GM19193 (cell line): ENCODE data around the gene VAV2.

Source experiments
- POLR2A ChIP-seq: IDR thresholded peaks from 4 replicates; pipeline ENCODE4 v1.6.1; 2011; ENCODE audit not compliant: insufficient read depth, insufficient read length; ENCODE audit errors: extremely low read depth

VAV2 gene

DNA sequence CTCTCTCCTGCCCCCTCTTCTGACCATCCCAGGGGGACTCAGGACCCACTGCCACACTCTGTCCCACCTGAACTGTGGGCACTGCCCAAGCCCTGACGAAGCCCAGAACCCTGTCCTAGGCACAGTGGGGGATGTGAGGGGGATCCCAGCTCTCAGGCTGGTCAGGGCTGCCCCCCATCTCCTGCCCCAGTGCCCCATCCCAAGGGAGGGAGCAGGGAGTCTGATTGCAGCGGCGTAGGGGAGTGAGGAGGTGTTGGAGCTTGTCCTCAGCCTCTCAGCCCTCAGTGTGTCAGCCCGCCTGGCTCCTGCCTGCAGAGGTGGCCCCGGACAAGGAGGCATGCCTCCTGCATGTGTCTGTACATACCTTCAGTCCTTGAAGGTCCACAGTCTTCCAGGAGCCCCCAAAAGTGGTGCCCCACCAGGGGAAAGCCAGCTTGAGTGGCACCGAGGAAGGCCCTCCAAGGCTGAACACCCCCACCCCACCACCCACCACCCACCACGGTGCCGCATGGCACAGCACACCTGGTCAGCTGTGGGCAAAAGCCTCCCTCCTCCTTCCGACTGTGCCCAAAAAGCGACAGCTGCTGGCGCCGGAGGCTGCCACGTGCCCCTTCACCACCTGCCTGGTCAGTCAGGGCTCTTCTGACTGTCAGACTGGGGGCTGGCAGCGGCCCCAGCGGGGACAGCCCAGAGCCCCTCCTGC is 254.9 kb downstream of the VAV2 start:
- TF ChIP-seq POLR2A = no peak

DNA sequence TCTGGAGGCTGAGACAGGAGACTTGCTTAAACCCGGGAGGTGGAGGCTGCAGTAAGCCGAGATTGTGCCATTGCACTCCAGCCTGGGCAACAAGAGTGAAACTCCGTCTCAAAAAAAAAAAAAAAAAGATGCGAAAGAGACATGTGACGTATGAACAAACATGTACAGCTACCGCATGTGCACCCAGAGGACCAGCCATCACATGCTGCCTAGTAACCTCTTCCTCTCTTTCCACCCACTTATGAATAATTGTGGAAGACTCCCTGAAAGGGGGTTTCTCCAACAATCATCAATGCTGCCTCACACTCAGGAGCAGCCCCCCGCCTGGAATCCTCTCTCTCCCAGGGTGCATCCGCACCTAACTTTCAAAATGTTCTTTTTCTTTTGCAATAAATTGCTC is 256.2 kb downstream of the VAV2 start:
- no peak for TF ChIP-seq POLR2A

DNA sequence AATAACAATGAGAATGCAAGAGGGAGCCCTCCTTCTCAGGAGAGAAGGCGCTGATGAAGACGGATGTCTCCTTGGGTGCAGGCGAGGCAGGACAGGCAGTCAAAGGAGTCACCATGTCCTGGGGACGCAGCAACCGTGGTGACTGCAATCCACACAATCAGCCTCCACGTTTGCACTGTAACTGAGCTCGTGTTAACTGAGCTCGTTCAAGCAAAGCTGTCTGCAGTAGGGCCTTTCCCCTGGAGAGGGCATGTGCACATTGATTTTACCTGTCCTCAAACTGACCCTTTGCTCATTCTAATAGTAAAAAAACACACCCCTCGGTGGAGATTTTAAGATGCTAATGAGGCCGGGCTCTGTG is 256.7 kb downstream of the VAV2 start:
- TF ChIP-seq POLR2A = no peak

DNA sequence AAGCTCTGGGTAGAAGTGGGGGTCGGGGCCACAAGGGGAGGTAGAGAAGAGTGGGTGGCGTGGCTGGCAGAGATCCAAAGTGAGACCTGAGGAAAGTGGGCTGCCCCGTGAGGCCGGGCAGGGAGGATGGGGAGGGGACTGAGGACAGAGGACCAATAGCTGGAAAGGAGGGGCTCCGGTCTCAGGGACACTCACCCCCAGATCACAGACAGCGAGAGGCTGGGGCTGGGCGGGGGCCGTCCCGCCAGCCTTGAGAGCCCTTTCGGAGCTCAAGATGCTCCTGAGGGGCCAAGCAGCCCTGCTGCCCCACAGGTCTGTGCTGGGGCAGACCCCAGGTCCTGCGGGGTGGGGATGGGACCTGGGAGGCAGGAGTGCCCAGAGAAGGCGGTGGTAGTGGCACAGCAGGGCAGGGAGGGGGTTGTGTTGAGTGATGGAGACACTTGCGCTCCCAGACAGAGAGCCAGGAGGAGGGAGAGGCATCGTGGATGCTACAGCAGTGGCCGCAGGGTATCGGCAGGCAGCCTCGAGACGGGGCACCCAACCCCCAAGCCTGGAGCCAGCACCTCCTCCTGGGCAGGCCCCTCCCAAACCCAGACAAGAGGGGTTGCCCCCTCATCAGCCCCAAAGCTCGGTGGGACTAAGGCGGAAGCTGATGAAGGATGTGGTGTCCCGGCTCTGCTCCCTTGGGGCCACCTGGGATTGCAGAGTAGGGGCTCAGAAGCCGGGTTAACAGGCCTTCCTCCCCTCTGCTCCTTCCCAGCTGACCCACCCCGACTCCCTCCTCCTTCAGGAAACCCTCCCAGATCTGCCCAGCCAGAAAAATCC is 257.3 kb downstream of the VAV2 start:
- TF ChIP-seq POLR2A = no peak

DNA sequence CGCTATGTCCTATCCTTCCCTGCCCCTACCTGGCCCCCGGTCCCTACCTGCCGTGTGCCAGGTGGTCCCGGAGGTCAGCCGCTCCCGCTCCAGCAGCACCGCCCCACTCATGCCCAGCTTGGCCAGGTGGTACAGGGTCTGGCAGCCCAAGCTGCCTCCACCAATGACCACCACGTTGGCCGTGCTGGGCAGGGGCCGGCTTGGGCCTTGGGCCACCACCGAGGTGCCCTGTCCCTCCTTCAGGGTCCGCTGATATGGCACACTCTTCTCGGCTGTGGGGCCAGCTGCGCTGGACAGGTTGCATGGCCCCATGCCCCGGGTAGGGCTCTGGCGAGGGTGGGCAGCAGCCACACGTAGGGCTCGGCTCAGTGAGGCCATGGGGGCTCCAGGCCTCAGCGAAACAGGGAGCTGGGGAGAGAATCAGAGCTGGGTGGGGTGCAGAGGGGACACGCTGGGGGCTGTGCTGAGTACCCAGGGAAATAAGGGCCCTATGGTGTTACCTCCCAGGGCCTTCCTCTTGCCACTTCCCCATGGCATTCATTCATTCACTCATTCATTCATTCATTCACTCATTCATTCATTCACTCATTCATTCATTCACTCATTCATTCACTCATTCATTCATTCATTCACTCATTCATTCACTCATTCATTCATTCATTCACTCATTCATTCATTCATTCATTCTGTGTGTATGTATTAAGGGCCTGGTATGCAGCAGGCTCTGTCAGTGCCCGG is 258.2 kb downstream of the VAV2 start:
- no peak for TF ChIP-seq POLR2A

DNA sequence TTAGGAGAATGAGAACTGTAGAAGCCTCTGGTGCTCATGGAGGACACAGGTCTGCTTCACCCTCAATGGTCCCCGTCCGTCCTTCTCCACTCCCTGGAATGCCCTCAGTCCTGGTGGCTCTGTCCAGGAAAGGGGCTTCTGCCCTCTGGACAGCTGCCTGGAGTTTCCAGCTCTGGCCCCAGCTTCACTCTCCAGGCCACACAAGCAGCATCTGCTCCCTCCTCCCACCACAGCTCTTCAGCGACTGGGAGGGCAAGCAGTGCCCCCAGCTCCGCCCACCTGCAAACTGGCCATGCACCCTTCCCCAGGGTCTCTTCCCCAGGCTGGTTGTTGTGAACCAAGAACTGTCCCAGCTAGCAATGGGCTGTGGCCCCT is 258.7 kb downstream of the VAV2 start:
- TF ChIP-seq POLR2A = no peak

DNA sequence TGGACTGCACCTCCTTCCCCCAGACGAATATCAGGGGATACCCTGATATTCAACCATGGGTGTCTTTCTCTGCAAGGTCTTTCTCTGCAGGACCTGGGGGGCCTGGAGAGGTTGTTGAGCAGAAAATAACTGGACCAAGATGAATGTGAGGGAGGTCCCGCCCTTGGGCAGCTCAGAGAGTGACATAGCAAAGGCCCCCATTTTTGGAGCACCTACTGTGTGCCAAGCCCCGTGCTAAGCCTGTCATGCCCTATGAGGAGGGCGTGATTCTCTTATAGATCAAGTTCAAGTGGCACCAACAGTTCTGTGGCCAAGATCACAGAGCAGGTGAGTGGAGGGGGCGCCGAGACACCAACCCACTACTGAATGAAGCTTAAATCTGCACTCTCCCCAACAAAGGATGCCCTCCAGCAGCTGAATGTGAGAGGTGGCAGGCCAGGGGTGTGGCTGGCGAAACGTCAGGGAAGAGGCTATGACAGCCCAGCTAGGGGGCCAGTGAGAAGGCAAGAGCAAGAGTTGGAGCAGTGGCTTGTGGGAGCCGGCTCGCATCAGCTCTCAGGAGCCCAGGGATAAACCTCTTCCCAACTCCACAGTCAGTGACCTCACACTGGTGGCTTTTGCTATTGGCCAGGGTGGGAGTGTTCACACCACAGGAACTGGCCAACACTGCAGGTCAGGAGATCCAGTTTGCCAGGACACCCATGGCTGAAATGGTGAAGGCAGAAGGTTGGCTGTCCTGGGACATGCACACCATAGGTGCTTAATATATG is 259.3 kb downstream of the VAV2 start:
- no peak for TF ChIP-seq POLR2A

DNA sequence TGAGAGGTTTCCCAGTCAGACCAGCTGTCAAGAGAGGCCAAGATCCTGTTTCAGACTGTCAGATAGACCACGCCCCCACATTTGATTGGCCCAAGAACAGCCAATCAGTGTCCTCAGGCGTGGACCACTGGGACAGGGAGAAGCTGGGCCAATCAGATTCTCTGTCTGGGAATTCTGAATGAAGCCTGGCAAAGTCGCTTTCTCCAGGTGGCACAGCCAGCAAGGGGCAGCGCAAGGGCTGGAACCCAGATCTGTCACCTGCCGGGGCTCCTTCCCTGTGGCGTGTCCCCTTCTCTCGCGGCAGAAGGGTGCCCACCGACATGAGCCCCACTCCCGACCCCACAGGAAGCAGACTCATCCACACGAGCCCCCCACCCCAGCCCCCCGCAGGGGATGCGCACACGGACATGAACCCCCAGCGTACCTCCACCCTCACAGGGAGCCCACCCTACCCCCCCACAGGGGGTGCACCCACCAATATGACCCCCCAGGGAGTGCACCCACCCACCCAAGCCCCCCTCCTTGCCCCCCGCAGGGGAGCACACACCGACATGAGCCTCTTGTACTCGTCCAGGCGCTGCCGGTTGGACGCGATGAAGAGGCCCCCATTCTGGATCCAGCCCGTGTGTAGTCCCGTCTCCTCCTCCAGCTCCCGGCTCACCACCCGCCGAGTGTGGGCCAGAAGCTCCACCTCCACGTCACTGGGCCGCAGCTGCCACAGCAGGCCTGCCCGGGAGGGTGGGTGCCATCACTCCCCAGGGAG is 260.1 kb downstream of the VAV2 start:
- no peak for TF ChIP-seq POLR2A

DNA sequence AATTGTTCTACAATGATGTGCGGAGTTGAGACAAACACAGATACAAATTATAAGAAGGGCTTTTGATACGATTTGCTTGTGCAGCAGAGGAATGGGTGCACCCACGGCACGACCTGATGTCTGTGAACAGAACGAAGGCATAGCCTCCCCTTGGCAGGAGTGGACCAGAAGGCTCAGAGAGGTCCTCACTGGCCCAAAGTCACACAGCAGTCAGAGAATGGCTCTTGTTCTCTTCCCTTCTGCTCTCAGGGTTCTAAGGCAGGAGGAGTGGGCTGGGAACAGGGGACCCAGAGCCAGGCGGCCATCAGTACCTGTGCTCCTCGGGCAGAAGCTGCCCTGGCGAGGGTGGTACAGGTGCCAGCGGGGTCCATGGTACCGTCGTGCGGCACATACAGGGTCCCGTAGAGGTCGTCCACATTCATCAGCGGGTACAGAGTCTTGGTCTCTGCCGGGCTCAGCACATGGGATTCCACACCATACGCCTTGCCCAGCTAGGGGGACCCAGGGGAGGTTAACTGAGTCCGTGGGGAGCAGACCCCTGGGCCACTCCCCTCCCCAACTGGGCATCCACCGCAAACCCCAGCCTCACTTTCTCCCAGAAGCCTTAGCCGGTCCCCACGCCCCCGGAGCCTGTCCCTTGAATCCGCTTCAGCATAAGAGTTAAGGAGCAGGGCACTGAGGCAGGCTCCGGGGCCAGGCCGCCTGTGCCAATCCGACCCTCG is 261.0 kb downstream of the VAV2 start:
- no peak for TF ChIP-seq POLR2A

DNA sequence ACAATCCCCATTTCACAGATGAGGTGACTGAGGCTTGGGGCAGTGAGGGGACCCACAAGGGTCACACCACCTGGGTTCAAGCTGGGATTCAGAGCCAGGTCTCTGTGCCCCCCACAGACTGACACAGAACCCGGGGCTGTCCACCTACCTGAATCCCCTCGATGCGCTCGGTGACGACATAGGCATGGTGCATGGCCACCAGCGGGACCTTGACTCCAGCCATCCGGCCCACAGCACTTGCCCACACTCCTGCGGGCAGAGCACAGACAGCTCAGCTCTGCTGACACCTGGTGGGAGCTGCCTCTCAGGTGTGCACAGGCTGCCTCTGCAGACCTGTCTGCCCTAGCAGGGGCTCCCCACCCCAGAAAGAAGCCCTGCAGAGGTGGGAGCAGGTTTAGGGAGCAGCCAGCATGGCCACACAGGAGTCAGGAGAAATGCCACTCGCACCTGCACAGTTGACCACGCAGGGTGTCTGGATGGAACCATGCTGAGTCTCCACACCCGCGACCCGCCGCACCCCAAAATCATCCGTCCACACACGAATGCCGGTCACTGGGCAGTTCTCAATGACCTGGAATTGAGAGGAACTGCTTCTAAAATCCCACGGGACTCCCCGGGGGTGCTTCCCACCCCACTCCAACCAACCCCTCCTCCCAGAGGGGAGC is 262.4 kb downstream of the VAV2 start:
- TF ChIP-seq POLR2A = no peak

DNA sequence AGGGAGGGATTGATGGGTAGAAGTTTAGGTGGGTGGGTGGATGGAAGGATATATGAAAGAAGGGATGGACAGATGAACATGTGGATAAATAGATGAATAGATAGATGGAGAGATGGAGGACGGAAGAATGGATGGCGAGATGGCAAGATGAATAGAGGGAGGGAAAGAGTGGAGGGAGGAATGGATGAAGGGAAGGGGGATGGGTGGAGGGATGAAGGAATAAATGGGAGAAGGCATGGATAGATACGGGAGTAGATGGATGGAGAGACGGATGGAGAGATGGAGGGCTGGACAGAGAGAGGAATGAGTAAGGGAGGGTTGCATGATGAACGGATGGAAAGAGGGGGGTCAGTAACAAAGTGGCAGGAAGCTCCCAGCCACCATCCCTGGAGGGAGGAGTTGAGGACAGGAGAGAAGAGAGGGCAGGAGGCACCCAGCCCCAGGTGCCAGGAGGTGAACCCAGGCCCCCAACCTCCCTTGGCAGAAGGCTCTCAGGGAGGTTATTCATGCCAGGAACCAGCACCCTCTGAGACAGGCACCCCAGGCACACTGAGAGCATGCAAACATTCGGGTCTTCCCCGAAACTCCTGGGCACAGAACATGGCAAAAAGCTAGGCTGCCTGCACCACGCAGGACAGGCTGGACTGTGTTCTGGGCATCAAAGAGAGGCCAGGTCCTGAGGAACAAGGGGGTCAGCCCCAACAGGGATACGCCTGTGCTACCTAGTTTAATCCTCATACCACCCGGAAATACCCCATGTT is 263.1 kb downstream of the VAV2 start:
- TF ChIP-seq POLR2A = no peak

DNA sequence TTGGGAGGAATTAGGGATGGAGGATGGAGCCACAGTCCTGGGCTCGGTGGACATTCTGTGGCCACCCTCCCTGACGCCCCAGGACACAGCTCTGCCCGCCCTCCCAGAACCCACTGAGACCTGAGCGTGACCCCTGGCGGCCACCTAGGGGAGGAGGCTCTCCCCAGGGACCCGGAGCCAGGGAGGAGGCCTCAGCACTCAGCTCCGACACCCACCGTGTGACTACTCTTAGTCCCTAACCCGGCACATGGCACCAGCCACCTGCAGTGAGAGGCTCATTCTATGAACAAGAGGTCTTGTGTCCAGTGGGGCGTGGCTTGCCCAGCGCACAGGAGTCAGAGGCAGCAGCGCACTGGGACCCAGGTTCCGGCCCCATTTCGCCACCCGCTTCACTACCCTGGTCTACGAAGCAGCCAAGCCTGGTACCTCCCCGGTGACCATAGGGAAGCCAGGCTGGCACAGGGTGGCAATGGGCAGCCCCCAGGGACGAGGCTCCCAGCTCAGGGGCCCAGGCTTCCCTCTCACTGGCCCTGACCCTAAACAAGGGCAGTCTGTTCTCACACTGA is 264.2 kb downstream of the VAV2 start:
- no peak for TF ChIP-seq POLR2A
